Measurements from ENCODE around the gene SLC6A18.

Gene SLC6A18

DNA sequence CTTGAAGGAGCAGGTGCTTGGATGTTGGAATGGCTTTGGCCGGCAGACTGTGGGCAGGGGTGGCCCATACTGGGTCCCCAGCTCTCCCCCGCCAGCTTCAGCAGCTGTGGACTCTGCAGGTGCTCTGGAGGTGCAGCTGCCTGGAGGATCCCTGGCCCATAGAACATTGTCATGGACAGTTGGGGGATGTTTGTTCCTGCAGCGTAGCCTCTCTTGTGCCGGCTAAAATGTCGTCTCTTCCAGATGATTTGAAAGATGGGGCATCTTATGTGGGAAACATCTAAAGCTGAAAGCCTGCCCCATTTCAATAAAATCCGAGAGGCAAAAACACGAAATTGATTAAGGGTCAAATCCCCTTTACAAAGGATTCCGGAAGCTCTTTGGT is 37.2 kb upstream of the SLC6A18 start:
- no peak for DNase-seq

DNA sequence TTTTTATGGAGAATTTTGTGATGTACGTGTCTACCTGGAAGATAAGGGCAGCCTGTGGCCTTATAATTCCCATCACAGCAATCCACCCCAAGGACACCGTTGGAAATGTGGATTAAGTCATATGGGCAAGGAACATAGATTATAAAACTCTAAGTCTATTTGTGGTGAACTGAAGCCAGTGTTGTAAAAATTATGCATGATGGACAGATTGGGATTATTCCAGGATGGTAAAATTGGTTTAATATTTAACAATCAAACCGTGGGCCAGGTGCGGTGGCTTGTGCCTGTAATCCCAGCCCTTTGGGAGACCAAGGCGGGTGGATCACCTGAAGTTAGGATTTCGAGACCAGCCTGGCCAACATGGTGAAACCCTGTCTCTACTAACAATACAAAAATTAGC is 36.7 kb upstream of the SLC6A18 start:
- DNase-seq = no peak

DNA sequence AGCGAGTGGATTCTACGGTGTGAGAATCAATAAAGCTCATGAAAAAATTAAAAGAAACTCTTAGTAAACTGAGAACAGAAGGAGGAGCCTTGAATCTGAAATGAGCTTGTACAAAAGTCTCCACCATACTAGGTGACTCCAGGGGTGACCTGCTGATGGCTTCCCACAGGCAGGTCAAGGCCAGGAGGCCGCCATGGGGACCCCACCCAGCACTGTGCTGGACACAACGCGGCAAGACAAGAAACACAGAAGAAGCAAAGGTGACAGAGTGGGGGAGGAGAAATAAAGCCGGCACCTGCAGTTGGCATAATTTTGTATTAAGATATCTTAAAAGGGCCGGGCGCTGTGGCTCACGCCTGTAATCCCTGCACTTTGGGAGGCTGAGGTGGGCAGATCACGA is 35.9 kb upstream of the SLC6A18 start:
- no peak for DNase-seq

DNA sequence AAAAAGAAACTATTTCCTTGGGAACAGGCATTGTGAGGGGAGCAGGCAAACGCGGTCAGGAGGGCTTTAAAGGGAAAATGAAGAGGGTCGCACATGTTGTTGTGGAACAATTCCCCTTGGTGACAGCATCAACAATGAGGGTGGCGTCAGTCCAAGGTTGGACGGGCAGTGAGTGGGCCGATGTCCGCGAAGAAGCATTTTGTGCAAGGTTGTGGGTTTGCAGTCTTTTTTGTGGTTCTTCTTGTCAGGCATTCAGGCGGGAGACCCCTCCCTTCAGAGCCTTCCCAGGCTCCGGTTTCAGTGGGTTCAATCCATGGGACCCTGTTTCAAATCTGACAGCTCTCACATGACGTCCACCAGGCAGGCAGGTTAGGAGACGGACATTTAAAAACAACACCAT is 34.9 kb upstream of the SLC6A18 start:
- no peak for DNase-seq

DNA sequence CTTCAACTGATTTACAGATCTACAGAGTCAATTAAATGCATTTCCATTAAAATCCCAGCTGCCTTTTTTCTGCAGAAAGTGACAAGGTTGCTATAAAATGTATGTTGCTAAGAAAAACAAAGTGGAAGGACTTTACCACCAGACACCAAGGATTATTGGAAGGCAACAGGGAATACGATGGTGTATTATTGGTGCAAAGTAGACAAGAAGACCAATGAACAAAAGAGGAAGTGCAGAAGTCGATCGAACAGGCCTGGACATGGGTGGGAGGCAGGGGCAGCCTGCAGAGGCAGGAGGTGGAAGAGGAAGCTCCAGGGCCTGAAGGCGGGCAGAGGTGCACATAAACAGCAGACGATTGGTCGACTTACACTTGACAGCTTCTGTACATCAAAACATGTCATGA is 34.3 kb upstream of the SLC6A18 start:
- DNase-seq = no peak

DNA sequence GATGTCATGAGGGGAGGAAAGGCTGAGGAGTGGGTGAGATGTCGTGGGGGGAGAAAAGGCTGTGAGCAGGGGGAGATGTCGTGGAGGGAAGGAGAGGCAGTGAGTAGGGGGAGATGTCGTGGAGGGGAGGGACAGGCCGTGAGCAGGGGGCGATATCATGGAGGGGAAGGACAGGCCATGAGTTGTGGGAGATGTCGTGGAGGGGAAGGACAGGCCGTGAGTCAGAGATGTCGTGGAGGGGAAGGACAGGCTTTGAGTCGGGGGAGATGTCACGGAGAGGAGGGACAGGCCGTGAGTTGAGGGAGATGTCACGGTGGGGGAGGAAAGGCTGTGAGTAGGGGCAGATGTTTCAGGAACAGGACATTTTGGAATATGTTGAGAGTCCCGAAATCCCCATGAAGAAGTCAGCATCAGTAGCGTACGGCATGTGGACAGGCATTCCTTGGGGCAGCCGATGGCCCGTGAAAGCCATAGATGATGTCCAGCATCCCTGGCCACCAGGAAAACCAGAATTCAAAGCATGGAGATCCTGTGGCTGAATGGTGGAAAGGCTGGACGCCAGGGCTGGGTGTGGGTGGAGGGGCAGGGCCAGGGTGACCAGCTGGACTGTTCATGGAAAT is 32.1 kb upstream of the SLC6A18 start:
- no peak for DNase-seq

DNA sequence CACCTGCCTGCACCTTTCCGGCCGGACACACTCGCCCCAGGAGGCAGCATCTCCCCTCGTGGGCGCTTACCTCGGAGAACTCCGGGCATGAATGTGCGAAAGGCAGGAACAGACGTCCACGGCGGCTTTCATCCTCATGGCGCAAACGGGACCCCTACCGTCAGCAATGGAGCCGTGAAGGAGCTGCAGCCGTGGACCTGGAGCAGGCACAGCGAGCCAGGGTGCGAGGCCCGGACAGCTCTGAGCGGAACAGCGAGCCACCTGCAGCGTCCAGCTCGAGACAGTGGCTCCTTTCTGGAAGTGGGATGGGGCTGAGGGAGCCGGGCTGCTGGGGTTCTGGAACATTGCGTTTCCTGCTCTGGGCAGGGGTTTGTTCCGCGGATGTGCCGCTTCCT is 31.6 kb upstream of the SLC6A18 start:
- no peak for DNase-seq

DNA sequence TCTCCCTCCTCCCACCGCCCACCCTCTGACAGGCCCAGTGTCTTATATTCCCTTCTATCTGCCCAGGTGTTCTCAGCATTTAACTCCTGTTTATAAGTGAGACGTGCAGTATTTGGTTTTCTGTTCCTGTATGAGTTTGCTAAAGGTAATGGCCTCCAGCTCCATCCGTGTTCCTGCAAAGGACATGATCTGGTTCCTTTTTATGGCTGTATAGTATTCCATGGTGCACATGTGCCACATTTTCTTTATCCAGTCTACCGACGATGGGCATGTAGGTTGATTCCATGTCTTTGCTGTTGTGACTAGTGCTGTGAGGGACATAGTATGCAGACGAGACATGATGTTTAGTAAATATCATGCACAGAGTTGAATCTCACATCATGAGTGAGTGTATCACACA is 30.8 kb upstream of the SLC6A18 start:
- DNase-seq = no peak

DNA sequence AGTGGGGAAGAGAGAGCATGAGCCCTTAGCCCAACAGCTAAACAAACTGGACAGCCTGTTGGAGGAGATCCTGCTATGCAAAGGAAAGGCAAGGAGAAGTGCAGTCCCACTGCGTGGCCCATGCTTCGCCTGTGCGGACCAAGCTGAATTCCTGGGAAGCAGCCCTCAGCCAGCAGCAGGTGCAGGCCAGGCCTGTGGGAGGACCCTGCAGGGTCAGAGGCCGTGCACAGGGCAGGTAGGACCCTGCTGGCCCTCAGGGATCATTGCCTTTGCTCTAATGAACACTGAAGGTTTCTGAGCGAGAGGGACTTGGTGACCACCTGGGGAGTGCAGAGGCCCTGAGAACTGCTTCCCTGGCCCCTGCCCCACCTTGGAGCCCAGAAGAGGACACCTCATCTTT is 29.7 kb upstream of the SLC6A18 start:
- DNase-seq = no peak

DNA sequence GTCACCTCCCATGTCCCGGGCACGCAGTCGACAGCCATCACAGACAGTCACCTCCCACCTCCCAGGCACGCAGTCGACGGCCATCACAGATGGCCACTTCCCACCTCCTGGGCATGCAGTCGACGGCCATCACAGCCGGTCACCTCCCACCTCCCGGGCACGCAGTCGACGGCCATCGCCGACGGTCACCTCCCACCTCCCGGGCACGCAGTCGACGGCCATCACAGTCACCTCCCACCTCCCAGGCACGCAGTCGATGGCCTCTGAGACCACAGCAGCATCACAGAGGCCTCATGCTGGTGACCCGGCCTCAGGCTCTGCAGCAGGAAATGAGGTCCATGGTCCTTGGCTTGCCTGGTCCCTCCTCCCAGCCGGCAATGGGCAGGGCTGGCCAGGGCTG is 29.3 kb upstream of the SLC6A18 start:
- DNase-seq = no peak

DNA sequence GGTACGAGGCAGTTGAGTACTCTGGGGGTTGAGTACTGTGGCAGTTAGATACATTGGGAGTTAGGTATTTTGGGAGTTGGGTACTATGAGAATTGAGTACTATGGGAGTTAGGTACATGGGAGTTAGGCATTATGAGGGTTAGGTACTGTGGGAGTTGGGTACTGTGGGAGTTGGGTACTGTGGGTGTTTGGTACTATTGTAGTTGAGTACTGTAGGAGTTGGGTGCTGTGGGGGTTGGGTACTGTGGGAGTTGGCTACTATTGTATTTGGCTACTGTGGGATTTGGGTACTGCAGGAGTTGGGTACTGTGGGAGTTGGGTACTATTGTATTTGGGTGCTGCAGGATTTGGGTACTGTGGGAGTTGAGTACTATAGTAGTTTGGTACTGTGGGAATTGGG is 28.6 kb upstream of the SLC6A18 start:
- DNase-seq = no peak

DNA sequence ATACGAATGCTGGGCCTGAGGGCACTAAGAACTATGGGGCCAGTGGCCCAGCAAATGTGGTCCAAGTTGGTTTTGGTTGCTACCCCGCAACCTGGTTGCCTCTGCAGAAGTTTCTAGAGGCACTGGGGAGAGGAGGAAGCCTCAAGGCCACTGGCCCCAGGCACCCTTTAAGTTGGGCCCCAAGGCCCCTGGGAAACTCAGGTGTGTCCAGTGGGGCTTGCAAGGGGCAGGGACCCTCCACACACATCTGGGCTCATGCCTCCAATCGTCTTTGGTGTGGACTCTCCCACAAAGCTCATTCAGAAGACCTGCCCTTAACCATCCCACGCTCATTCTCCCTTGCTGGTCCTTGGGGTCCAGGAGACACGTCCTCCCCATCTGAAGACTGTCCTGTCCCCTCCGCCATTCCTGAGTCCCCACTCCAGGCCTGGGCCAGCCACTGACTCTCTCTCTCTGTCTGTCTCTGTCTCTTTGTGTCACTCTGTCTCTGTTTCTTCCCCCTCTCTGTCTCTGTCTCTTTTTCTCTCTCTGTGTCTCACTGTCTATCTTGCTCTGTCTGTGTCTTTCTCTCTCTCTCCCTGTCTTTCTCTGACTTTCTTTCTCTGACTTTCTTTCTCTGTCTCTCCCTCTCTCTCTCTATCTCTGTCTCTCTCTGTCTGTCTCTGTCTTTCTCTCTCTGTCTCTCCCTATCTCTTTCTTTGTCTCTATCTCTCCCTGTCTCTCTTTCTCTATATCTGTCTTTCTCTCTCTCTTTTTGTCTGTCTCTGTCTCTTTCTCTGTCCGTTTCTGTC is 27.1 kb upstream of the SLC6A18 start:
- DNase-seq = no peak

DNA sequence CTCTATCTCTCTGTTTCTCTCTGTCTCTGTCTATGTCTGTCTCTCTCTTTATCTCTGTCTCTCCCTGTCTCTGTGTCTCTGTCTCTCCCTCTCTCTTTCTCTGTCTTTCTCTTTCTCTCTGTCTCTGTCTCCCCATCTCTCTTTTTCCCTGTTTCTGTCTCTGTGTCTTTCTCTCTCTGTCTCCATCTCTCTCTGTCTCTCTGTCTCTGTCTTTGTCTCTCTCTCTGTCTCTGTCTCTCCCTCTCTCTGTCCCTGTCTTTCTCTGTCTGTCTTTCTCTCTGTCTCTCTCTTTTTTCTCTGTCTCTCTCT is 25.9 kb upstream of the SLC6A18 start:
- no peak for DNase-seq

DNA sequence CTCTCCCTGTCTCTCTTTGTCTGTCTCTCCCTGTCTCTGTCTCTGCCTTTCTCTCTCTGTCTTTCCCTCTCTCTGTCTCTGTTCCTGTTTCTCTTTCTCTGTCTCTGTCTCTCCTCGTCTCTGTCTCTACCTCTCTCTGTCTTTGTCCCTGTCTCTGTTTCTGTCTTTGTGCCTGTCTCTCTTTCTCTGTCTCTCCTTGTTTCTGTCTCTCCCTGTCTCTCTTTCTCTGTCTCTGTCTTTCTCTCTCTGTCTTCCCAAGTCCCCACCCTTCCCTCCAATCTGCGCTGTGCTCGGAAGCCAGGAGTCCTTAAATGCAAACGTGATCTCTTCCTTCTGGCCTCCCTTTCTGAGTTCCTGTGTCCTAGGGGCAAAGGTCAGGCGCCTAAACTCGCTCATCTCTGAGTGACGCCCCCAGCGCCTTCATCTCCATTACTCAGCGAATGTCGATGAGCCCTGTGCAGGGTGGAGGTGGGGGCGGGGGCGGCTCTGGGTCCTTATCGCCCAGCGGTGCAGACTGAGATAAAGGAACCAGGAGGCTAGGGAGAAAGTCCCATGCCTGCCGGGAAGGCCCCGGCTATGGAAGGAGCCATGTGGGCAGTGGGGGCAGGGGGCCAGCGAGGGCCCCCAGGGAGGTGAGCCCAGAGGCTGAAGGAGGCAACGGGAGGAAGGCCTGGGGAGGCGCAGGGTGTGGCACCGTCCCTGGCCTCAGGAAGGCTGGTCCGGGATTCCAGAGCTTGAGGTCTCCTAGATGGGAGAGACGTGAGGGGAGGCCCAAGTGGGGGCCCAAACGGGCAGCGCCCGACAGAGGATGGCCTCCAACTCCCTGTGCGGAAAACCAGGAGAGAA is 25.3 kb upstream of the SLC6A18 start:
- DNase-seq = no peak

DNA sequence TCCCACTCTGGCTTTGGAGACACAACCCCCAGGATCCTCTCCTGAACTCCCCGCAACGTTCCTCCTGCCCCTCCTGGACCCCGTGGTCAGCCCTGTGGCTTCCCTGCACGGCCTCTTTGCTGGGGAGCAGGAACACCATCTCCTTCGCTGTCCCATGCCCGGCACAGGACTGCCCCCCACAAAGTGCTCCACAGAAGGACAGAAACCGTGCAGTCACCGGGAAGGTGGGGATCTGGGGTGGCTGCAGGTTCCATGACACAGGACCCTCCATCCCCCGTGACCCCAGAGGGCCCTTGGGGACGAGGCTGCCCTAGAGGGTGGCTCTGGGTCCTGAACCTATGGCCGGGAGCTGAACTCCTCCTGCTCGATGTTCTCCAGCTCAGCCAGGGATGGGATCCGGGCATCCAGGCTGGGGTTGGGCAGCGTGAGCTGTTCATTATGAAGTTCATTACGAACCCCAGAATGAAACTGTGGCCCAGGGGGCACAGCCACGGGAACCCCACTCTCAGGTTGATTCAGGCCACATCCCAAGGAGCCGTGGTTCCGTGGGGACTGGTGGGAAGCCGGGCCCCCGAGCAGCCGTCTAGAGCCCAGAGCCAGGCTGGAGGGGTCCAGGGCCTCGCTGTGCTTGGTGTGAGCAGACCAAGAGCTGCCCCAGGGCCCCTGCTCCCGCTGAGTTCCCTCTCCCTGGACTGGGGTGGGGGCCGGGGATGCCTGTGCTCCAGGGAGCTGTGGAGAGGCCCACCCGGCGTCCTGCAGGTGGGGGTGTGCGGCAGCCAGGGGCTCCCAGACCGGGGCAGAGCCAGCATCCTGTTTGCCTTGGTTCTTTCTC is 24.5 kb upstream of the SLC6A18 start:
- no peak for DNase-seq

DNA sequence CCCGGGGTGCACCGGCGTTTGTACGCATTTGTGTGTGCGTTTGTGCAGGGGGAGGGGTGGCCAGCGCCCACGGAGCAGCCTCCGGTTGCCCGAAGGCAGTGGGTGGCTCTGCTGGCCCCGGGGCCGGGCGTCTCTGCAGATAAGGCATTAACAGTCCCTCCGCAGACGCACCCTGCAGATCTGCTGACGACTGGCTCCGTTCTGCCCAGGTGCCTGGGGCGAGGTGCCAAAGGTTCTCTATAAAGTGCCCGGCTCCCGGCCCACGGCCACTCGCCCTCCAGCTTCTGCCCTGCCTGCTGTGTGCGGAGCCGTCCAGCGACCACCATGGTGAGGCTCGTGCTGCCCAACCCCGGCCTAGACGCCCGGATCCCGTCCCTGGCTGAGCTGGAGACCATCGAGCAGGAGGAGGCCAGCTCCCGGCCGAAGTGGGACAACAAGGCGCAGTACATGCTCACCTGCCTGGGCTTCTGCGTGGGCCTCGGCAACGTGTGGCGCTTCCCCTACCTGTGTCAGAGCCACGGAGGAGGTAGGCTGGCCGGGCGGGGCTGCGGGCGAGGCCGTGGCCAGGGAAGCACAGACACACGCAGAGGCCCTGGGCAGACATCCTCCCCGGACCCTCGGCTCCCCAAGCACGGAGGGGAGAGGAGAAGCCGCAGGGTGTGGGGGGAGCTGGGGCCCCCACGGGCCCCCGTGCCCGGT is 23.7 kb upstream of the SLC6A18 start, which contains the start of gene SLC6A19:
Gene SLC6A19 (plus strand): TSS at position 269 of the 699 bp plus-strand sequence. CDS start 56 bp downstream, at position 325.
- no peak for DNase-seq

DNA sequence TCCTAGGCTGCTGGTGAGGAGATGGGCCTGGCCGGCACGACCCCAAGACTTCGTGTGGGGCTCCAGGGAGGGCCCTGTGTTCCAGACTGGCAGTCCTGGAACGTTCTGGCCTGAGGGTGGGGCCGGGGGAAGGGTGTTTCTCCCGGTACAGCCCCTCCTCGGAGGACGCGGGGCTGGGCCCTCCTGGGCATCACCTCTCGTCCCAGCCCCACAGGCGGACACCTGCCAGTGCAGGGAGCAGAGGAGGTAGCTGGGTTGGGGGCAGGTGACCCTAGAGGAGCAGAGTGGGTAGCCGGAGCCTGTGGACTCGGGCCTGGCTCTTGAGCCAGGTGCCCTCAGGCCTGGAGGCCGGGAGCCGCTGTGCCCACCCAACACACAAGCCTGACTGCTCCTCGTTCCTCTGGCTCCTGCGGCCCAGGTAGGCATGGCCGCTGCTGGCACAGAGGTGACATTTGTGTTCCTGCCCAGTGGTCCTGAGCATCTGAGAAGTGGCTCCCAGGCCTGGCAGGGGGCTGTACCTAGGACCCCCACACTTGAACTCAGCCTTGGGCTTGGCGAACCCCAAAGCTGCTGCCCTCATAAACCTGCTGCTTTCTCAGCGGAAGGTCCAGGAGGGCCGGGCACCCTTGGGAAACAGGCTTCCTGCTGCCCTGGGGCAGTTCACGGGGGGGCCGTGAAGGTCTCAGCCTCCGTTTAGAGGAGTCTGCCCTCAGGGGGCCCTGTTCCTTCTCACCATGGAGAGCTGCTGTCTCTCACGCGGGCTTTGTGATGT is 23.0 kb upstream of the SLC6A18 start:
- no peak for DNase-seq

DNA sequence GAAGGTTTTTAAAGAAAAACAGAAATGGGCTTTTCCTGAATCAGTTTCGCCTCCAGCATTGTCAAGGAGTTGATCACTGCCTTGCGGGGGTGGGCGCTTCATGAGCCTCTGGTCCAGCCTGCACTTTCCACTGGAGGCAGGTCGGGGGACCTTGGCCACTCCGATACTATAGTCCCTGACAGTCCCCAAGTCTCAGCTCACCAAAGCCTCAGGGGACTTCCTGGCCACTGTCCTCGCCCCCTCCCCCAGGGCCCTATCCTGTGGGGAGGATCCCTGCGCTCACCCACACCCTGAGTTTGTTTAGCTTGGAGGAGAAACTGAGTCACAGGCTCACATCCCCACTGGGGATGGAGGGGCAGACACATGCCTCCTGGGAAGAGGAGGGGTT is 22.4 kb upstream of the SLC6A18 start:
- no peak for DNase-seq

DNA sequence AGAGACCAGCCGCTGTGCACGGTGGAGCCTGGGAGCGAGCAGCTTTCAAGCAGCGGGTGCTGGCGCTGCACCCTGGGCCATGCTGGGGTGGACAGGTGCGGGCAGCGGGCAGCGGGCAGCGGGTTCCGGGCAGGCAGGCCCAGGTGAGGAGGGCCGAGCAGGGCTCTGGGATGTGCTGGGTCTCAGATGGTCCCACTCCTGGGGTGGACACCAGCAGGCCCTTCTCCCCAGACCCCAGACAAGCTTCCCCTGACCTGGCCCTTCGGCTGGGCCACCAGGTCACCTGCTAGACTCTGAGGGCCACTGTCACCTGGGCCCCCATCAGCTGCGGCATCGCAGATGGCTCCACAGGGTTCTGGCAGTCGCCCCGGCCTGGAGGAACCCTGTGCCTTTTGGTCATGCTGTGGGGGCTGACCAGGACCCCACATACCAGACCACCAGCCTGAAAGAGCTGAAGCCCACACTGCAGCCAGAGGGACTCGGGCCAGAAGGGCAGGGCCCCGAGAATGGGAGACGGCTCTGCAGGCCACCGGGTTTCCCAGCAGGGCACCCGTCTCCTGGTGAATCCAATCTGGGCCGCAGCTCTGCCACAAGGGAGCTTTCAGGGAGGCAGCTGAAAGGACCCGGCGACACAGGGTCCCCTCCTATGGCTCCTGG is 21.7 kb upstream of the SLC6A18 start:
- no peak for DNase-seq

DNA sequence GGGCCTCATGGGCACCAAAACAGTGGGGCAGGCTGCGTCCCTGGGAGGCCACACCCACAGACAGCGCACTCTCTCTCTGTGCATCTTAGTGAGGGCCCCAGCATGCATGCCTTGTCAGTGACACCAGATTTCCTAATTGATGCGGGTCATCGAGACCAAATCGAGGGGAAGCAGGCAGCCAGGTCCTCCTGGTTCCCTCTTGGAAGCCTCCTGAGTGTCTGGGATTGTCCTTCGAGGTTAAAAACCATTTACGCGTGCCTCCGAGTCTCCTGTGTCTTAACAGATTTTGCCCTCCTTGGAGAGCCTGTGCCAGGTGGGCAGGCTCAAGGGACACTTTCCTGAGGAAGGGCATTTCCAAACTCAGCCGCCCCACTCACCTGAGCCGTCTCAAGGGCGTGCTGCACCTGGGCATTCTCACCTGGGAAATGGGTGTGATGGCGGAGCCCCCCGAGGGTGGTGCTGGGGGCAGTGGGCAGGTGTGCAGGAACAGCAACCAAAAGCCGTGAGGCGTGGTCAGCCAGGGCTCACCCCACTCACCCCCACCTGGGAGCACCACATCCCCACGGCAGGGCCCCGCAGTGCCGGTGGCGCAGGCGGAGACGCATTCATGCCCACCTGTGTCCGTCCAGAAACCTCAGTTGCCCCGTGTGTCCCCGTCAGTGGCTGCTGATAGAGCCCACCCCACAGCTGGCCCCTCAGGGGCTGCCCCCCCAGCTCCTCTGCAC is 21.1 kb upstream of the SLC6A18 start:
- no peak for DNase-seq

Measured in activated CD8-positive, alpha-beta memory T cell treated with anti-CD3 and anti-CD28 coated beads, Interleukin-2, amount 50 U/mL, for 48 hours (primary cell).